Measurements from ENCODE around the gene PFDN1. TPM values are rescaled to one million over a fixed set of nuclear protein-coding genes. Genes with fewer than 3 reads are reported as not detected.
A peak's percentile ranks its signal among the peaks of the same experiment; 100 is the strongest.

PFDN1 gene
- total RNA-seq, 1 experiment from 2014 or later: 71.9 TPM

DNA sequence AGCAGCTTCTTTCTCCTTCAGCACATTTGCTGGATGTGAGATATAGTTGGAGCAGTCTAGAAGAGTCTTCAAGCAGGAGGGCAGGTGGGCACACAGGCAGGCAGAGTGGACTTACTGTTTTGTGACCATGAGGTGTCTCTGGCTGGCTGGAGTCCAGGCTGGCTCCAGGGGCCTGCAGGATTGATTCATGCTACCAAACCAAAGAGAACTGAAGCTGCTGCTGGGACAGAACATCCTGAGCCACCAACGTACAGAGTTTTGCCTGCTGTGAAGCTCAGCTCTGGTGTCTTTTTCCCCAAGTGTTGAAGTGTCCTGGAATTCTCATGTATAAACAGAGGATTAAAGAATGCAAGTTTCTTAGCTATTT is 82.2 kb downstream of the PFDN1 start:
- CTCF ChIA-PET: interaction anchor here (1.2 to 2.4 kb wide), 2 partner anchors 9 to 19 kb away, joined by 4 to 7 read pairs; no protein-coding TSS in a partner anchor
- Mint-ChIP-seq H3K9me3 (ENCODE audit: low read depth, unreplicated experiment) (peaks cover 4% of the 10 kb centered on the region), H3K27ac (ENCODE audit: unreplicated experiment) (no peak overlapping the region), H3K4me1 (ENCODE audit: low read depth, unreplicated experiment) (peaks cover 67% of the 10 kb centered on the region), H3K27me3 (ENCODE audit: unreplicated experiment) (no peaks in the 10 kb centered on the region), H3K4me3 (ENCODE audit: low read depth, unreplicated experiment) (no peak overlapping the region), H3K36me3 (ENCODE audit: insufficient read depth, unreplicated experiment) (peaks cover 23% of the 10 kb centered on the region)
- no peak for DNase-seq
- no peak for TF ChIP-seq CTCF (IDR thresholded peaks at IDR 0.05; ENCODE audit: unreplicated experiment)
- no TSS peak for BruUV-seq (replicated peaks)
- intact Hi-C loops (cut with micrococcal nuclease; ENCODE audit: unreplicated experiment): no loop called here

DNA sequence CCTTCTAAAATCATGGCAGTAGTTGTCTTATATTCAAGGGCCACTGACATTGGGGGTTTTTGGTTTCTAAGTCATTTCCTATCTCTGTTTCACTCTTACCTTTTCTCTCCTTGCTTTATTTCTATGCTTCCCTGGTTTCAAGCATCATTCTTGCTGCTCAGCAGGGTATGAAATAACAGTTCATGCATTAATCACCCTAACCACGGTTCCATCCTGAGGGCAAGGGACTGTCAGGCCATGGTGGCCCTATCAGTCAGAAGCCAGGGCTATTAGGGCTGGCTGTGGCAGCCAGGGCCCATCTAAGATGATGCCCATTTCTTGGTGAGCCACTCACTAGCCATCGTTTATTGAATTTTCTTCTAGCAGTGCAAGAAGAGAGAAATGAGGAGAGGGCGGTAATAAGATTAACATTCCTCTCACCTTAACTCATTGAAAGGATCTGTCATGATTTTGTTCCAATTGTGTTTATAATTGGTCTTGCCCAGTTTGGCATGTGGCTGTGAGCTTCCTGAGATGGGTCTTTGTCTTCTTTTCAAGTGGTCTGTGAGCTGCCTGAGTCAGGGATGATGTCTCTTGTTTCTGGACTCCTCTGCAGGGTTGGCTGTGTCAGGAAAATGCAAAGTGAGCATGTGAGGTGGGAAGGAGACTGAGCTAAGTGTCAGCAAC is 82.7 kb downstream of the PFDN1 start:
- Mint-ChIP-seq H3K9me3 (ENCODE audit: low read depth, unreplicated experiment) (peaks cover 4% of the 10 kb centered on the region), H3K27me3 (ENCODE audit: unreplicated experiment) (no peaks in the 10 kb centered on the region), H3K27ac (ENCODE audit: unreplicated experiment) (no peak overlapping the region), H3K4me3 (ENCODE audit: low read depth, unreplicated experiment) (peak overlapping the region; percentile 32), H3K4me1 (ENCODE audit: low read depth, unreplicated experiment) (peaks cover 72% of the 10 kb centered on the region), H3K36me3 (ENCODE audit: insufficient read depth, unreplicated experiment) (peaks cover 23% of the 10 kb centered on the region)
- CTCF ChIA-PET: interaction anchor here (1.2 to 2.4 kb wide), 2 partner anchors 8 to 20 kb away, joined by 4 to 7 read pairs; no protein-coding TSS in a partner anchor
- TF ChIP-seq CTCF (IDR thresholded peaks at IDR 0.05; ENCODE audit: unreplicated experiment): no peak
- BruUV-seq (replicated peaks): no TSS peak
- DNase-seq: no peak
- intact Hi-C loops (cut with micrococcal nuclease; ENCODE audit: unreplicated experiment): no loop called here

DNA sequence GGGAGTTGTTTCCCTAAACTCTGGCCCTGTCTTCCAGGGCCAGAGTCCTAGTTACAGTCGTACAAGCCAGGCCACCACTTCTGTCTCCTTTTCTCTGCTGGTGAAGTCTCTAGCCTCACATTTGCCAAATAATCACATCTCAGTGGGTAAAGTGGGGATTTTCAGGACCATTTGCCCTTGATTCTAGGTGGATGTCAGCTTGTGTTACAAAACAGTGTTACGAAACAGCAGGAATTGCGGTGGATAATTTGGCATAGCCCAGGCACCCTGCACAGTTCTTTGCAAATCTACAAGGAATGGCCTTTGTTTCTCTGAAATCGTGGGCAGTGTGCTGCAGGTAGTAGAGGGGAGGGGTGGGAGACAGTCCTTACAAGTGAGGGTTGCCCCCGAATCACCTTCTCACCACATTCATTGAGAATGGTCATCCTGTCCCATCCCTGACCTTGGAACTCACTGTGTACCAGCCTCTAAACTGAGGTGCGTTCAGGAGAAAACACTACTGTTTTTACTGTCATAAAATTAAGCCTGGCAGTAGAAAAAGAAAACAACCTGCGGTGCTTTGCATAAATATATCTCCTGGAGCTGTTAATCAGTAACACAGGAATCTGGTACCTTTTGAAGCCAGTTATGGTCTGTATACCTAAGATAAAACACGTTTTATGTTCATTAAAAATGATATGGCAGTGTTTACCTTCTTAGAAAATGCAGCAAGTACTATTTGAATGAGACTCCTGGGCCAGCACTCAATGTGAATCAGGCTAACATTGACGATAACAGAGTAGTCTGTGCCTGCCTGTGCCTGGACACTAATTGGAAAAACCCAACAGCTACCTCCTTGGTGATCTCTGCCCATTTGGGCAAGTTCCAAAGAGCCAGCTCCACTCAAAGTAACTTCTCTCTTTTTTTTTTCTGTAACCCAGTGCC is 83.6 kb downstream of the PFDN1 start:
- CTCF ChIA-PET: interaction anchor here (2.4 kb wide), 1 partner anchor 21 kb away, joined by 7 read pairs; no protein-coding TSS in a partner anchor
- intact Hi-C loops (cut with micrococcal nuclease; ENCODE audit: unreplicated experiment): no loop called here
- BruUV-seq (replicated peaks): no TSS peak
- Mint-ChIP-seq H3K27me3 (ENCODE audit: unreplicated experiment) (no peaks in the 10 kb centered on the region), H3K27ac (ENCODE audit: unreplicated experiment) (no peak overlapping the region), H3K4me1 (ENCODE audit: low read depth, unreplicated experiment) (peaks cover 78% of the 10 kb centered on the region), H3K4me3 (ENCODE audit: low read depth, unreplicated experiment) (peak overlapping the region; percentile 32), H3K36me3 (ENCODE audit: insufficient read depth, unreplicated experiment) (peaks cover 23% of the 10 kb centered on the region), H3K9me3 (ENCODE audit: low read depth, unreplicated experiment) (peaks cover 4% of the 10 kb centered on the region)
- no peak for TF ChIP-seq CTCF (IDR thresholded peaks at IDR 0.05; ENCODE audit: unreplicated experiment)
- no peak for DNase-seq

DNA sequence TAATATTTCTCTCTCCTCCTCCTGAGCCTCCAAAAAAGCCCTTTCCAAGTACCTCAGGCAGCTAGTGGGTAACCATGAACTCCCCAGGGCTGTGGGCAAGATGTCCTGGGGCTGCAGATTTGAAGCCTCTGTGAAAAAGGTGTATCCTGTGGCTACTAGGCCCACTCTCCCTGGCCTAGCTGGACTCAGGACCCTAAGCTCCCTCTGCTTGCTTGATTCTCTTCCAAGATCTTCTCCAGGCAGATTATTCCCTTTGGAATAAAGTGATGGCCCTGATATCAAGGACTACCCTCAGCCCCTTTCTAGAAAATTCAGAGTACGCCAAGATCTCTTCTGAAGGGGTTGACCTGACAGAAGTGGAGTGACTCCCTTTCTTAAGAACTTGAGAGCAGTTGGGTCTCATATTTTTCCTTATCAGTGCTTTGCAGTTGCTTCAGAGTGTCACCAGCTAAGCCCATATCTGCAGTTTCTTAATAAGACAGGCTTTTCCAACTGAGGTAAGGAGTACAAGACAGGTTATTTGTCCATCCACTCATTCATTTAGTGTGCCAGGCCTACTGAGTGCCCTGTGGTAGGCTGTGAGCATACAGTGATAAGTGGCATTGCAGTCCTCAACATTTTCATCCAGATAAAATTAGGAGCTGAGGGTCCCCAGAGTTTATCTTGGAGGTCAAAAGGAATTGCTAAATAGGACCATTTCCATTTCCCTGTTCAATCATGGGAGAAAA is 85.4 kb downstream of the PFDN1 start:
- CTCF ChIA-PET: interaction anchor here (1.2 kb wide), 1 partner anchor 12 kb away, joined by 3 read pairs; no protein-coding TSS in a partner anchor
- Mint-ChIP-seq H3K9me3 (ENCODE audit: low read depth, unreplicated experiment) (peaks cover 4% of the 10 kb centered on the region), H3K36me3 (ENCODE audit: insufficient read depth, unreplicated experiment) (peaks cover 22% of the 10 kb centered on the region), H3K27ac (ENCODE audit: unreplicated experiment) (no peak overlapping the region), H3K27me3 (ENCODE audit: unreplicated experiment) (no peaks in the 10 kb centered on the region), H3K4me1 (ENCODE audit: low read depth, unreplicated experiment) (peaks cover 63% of the 10 kb centered on the region), H3K4me3 (ENCODE audit: low read depth, unreplicated experiment) (no peak overlapping the region)
- TF ChIP-seq CTCF (IDR thresholded peaks at IDR 0.05; ENCODE audit: unreplicated experiment): no peak
- intact Hi-C loops (cut with micrococcal nuclease; ENCODE audit: unreplicated experiment): no loop called here
- BruUV-seq (replicated peaks): no TSS peak
- no peak for DNase-seq

Data from Calu3 (cell line).